Small intestine (tissue), 7 donors: ENCODE results near the gene DSE. TPM values are rescaled to one million over a fixed set of nuclear protein-coding genes. Genes with fewer than 3 reads are reported as not detected.
A peak's percentile ranks its signal among the peaks of the same experiment; 100 is the strongest.

Experiments used
- DNase-seq, 2 donors: peaks; one replicate each; pipeline versions ENCODE4 v3.0.0 to v3.0.0-alpha.2; 2013
- FAIRE-seq: peaks from 2 replicates; lab custom pipeline; 2012; peaks lifted over from hg19 to GRCh38; lab: Jason Lieb, UNC
- H3K27ac ChIP-seq, 3 donors: one replicate each; pipeline ENCODE4 v1.5.1; 2013; ENCODE audit warnings: low read length in 2 of 3, mild to moderate bottlenecking in 2 of 3, control low read depth in 1 of 3, inconsistent platforms in 1 of 3, low read depth in 1 of 3, moderate library complexity in 1 of 3
- H3K27me3 ChIP-seq, 3 donors: one replicate each; pipeline ENCODE4 v1.6.1; 2013; ENCODE audit warnings: low read length in 3 of 3, inconsistent platforms in 1 of 3; ENCODE audit not compliant: control insufficient read depth in 3 of 3, insufficient read depth in 3 of 3
- H3K36me3 ChIP-seq, 3 donors: one replicate each; pipeline ENCODE4 v1.6.1; 2013; ENCODE audit warnings: low read length in 3 of 3, inconsistent platforms in 1 of 3, low read depth in 1 of 3, mild to moderate bottlenecking in 1 of 3, moderate library complexity in 1 of 3; ENCODE audit not compliant: control insufficient read depth in 3 of 3, insufficient read depth in 2 of 3
- H3K4me1 ChIP-seq, 3 donors: one replicate each; pipeline ENCODE4 v1.6.1; 2013; ENCODE audit warnings: low read length in 2 of 3, inconsistent platforms in 1 of 3, low read depth in 1 of 3, mild to moderate bottlenecking in 1 of 3, moderate library complexity in 1 of 3; ENCODE audit not compliant: control insufficient read depth in 3 of 3, insufficient read depth in 2 of 3
- H3K4me3 ChIP-seq, 3 donors: one replicate each; pipeline ENCODE4 v1.5.1; 2013; ENCODE audit warnings: low read length in 3 of 3, control low read depth in 1 of 3, inconsistent platforms in 1 of 3, low read depth in 1 of 3, mild to moderate bottlenecking in 1 of 3, moderate library complexity in 1 of 3
- H3K9me3 ChIP-seq, 2 donors: one replicate each; pipeline ENCODE4 v1.6.1; 2013; ENCODE audit warnings: low read depth in 1 of 2, low read length in 1 of 2; ENCODE audit not compliant: control insufficient read depth in 2 of 2, insufficient read depth in 1 of 2
- WGBS, 3 donors: extraction: QIAGEN DNeasy Blood & Tissue Kit; methylation state at CpG; one replicate each; pipeline ENCODE4 v1.1.7; 2013; 5-methylcytosine and 5-hydroxymethylcytosine counted together
- polyA plus RNA-seq, 4 donors: library from polyadenylated mRNA; stranded (reverse) in 3 of 4; unstranded in 1 of 4; fragments of 200-250 nt in 3 of 4; fragments of 120-200 nt in 1 of 4; gene quantifications; one replicate each; pipeline versions ENCODE4 v1.2.1 to v1.2.3, GENCODE V29; 2013
- donor health status: healthy with polysubstance abuse.
- donor health status: control.
- donor health status: control.
- donor health status: Bipolar disorder and iron deficiency.
- donor health status: healthy.

The DSE gene
- polyA plus RNA-seq, 4 donors: 0.45 to 10.4 (median 4.8) TPM

GRCh38 chr6:116439522-116440051 is 68.8 kb downstream of the DSE start:
- FAIRE-seq (no peak), DNase-seq (no peak)
- no peak overlapping the region for H3K27ac ChIP-seq
- WGBS, 3 donors: 57 to 72% (median 64%) methylated on average over 1 of the region's 1 CpG
- H3K9me3 ChIP-seq: no peaks in the 10 kb centered on the region
- H3K4me1 ChIP-seq: no peaks in the 10 kb centered on the region
- no peaks in the 10 kb centered on the region for H3K27me3 ChIP-seq
- H3K4me3 ChIP-seq: no peak overlapping the region
- H3K36me3 ChIP-seq: no peaks in the 10 kb centered on the region

DNA sequence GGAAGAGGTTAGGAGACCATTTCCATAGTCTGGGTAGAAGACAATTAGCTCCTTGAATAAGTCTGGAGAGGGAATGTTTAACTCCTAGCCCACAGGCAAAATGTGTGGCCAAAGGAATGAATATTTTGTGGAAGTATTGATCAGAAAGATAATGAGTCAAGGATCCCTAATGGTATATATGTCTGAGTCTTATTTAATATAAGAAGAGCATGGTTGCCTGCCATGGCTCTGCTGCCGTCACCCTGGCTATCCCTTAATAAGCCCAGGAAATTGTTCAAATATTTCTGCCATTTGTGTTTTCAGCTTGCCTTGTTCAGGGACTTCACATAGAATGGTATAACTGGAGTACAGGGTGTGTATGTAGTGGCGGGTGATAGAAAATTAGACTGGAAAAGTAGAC is 72.4 kb downstream of the DSE start:
- Histone ChIP-seq H3K4me1 (no peaks in the 10 kb centered on the region), H3K27me3 (no peaks in the 10 kb centered on the region), H3K4me3 (no peak overlapping the region), H3K9me3 (no peaks in the 10 kb centered on the region), H3K27ac (no peak overlapping the region), H3K36me3 (no peaks in the 10 kb centered on the region)
- no peak for FAIRE-seq
- WGBS, 3 donors: 91 to 95% (median 94%) methylated on average over 2 of the region's 2 CpGs
- DNase-seq: no peak

DNA sequence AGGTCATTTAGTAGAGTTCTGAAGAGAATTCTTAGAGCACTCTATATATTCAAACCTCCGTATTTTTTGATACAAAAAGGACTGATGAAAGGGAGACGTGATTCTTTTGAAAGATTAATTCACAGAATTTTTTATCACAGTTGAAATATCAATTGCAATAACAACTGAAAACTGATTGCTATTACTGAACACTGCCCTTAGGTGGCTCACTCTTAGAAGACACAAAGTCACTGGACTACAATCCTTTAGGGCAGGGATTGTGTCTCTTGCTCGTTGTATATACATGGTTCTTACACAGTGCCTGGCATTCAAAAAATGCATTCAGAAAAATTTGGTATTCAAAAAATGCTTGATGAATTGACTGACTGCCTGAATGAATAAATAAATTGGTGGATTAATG is 73.3 kb downstream of the DSE start:
- FAIRE-seq (peak; percentile 19), DNase-seq (peak in 1 of 2 donors; percentile 37)
- Histone ChIP-seq H3K4me3 (no peak overlapping the region), H3K27ac (no peak overlapping the region), H3K27me3 (no peaks in the 10 kb centered on the region), H3K9me3 (no peaks in the 10 kb centered on the region), H3K4me1 (no peaks in the 10 kb centered on the region), H3K36me3 (no peaks in the 10 kb centered on the region)
- WGBS, 3 donors: 14 to 34% (median 18%) methylated on average over 3 of the region's 3 CpGs

DNA sequence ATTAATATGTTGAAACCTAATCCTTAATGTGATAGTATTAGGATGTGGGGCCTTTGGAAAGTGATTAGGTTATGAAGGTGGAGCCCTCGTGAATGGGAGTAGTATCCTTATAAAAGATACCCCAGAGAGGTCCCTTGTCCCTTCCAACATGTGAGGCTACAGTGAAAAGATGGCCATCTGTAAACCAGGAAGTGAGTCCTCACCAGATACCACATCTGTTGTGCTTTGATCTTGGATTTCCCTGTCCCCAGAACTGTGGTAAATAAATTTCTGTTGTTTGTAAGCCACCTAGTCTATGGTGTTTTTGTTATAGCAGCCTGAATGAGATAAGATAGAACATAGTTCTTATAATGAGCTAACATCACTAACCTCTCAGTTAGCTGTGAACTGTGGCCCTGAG is 73.8 kb downstream of the DSE start:
- H3K27ac ChIP-seq: no peak overlapping the region
- H3K27me3 ChIP-seq: no peaks in the 10 kb centered on the region
- no peaks in the 10 kb centered on the region for H3K9me3 ChIP-seq
- DNase-seq (no peak), FAIRE-seq (no peak)
- no peaks in the 10 kb centered on the region for H3K4me1 ChIP-seq
- H3K4me3 ChIP-seq: no peak overlapping the region
- no peaks in the 10 kb centered on the region for H3K36me3 ChIP-seq
- 79 to 91% (median 91%) methylated on average over 1 of the region's 1 CpG for WGBS, 3 donors

DNA sequence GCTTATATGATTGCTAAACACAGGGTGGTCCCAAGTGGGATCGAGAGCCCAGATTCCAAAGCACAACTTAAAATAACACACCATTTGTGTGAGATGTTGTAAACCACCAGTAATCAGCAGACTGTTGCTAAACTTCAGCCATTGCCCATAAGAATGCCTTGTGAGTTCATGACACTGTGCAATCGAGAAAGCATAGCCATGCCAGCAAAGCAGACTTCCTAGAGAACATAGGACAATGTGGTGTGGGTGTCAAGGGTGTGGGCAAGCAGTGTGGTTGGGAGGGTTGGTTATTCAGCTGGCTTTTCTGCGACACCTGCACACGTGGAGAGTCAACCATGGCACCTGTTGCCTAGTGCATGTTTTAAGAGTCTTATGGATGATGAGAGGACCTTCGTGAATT is 74.4 kb downstream of the DSE start:
- Histone ChIP-seq H3K36me3 (no peaks in the 10 kb centered on the region), H3K4me1 (no peaks in the 10 kb centered on the region), H3K4me3 (no peak overlapping the region), H3K27ac (no peak overlapping the region), H3K27me3 (no peaks in the 10 kb centered on the region), H3K9me3 (no peaks in the 10 kb centered on the region)
- FAIRE-seq (no peak), DNase-seq (no peak)
- WGBS, 3 donors: 54 to 68% (median 59%) methylated on average over 5 of the region's 5 CpGs

DNA sequence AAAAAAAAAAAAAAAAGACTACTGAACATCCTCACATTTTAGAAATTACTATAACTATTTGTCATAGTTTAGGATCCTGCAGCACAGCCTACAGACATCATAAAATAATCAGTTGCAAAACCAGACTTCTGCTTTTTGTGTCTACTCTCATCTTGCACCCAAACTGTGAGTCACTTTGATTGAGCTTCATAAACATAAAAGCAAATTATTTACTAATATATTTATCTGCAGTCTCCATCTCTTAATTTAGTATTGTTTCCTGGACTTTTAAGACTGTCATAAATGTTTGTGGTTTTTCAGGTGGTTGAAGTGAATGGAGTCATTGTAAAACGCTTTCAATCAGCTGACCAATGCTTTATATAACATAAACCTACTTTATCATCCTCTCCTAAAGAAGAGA is 75.7 kb downstream of the DSE start:
- DNase-seq: peak in 1 of 2 donors; percentile 23
- H3K27ac ChIP-seq: no peak overlapping the region
- H3K4me3 ChIP-seq: no peak overlapping the region
- no peaks in the 10 kb centered on the region for H3K27me3 ChIP-seq
- FAIRE-seq: no peak
- no peaks in the 10 kb centered on the region for H3K9me3 ChIP-seq
- no peaks in the 10 kb centered on the region for H3K36me3 ChIP-seq
- WGBS, 3 donors: 14 to 35% (median 21%) methylated on average over 1 of the region's 1 CpG
- H3K4me1 ChIP-seq: peaks cover 0 to 7% (median 0%) of the 10 kb centered on the region in 3 donors

- no peaks in the 10 kb centered on the region for H3K36me3 ChIP-seq
- H3K27ac ChIP-seq: no peak overlapping the region
- no peaks in the 10 kb centered on the region for H3K27me3 ChIP-seq
- DNase-seq (no peak), FAIRE-seq (no peak)
- no peaks in the 10 kb centered on the region for H3K9me3 ChIP-seq
- WGBS, 3 donors: 51 to 62% (median 57%) methylated on average over 3 of the region's 3 CpGs
- H3K4me1 ChIP-seq: peaks cover 0 to 7% (median 0%) of the 10 kb centered on the region in 3 donors
- H3K4me3 ChIP-seq: no peak overlapping the region
These were observed 76.3 kb downstream of the DSE start for GRCh38 chr6:116447052-116447451.

GRCh38 chr6:116447496-116448011 is 76.8 kb downstream of the DSE start:
- H3K36me3 ChIP-seq: no peaks in the 10 kb centered on the region
- H3K4me1 ChIP-seq: peaks cover 0 to 7% (median 0%) of the 10 kb centered on the region in 3 donors
- no peak for DNase-seq
- no peak overlapping the region for H3K4me3 ChIP-seq
- no peaks in the 10 kb centered on the region for H3K9me3 ChIP-seq
- H3K27me3 ChIP-seq: no peaks in the 10 kb centered on the region
- H3K27ac ChIP-seq: no peak overlapping the region
- 15 to 23% (median 15%) methylated on average over 2 of the region's 2 CpGs for WGBS, 3 donors
- no peak for FAIRE-seq

- H3K27ac ChIP-seq: no peak overlapping the region
- no peak overlapping the region for H3K4me3 ChIP-seq
- H3K9me3 ChIP-seq: no peaks in the 10 kb centered on the region
- FAIRE-seq (no peak), DNase-seq (no peak)
- H3K4me1 ChIP-seq: peaks cover 0 to 7% (median 0%) of the 10 kb centered on the region in 3 donors
- H3K36me3 ChIP-seq: no peaks in the 10 kb centered on the region
- H3K27me3 ChIP-seq: no peaks in the 10 kb centered on the region
- 92 to 97% (median 92%) methylated on average over 1 of the region's 1 CpG for WGBS, 3 donors
These were observed 78.8 kb downstream of the DSE start for GRCh38 chr6:116449565-116449964.
